ENCODE data around the gene VPS13D. TPM values are rescaled to one million over a fixed set of nuclear protein-coding genes. Genes with fewer than 3 reads are reported as not detected.

Gene VPS13D
- total RNA-seq, 1 experiment from 2014 or later, result 30.7 TPM

- H3K9ac ChIP-seq (ENCODE audit: low read length), result no peak overlapping the region
- peaks cover 5% of the 10 kb centered on the region for H3K4me1 ChIP-seq (ENCODE audit: insufficient read depth, low read length)
- no peak overlapping the region for H3K27ac ChIP-seq (ENCODE audit: low read length)
- no peaks in the 10 kb centered on the region for H3K79me2 ChIP-seq (ENCODE audit: low read length)
- ATAC-seq (no peak), DNase-seq (no peak)
- no peak overlapping the region for H3K4me2 ChIP-seq (ENCODE audit: low read length)
- intact Hi-C loops (cut with micrococcal nuclease), result no loop called here
- H3K9me3 ChIP-seq (ENCODE audit: low read length), result no peaks in the 10 kb centered on the region
- TF ChIP-seq CTCF (conservative IDR thresholded peaks at IDR 0.05; ENCODE audit: low read depth, low read length) (no peak), EZH2 (IDR thresholded peaks at IDR 0.05; ENCODE audit: low read length, unreplicated experiment) (no peak), EZH2phosphoT487 (IDR thresholded peaks at IDR 0.05; ENCODE audit: borderline replicate concordance, low read length) (no peak)
- ChIA-PET CTCF (no interaction called here), POLR2A (ENCODE audit: unreplicated experiment) (no interaction called here)
- H3K9me2 ChIP-seq (replicated peaks; ENCODE audit: low read length), result no peaks in the 10 kb centered on the region
- no peak overlapping the region for H3K4me3 ChIP-seq (ENCODE audit: low read length)
- peaks cover 23% of the 10 kb centered on the region for H3K36me3 ChIP-seq (ENCODE audit: low read depth, low read length)
- no peak overlapping the region for H2AFZ ChIP-seq (ENCODE audit: low read length)
- H4K20me1 ChIP-seq (ENCODE audit: low read length), result no peaks in the 10 kb centered on the region
- no TSS peak for BruUV-seq (replicated peaks)
- H3F3A ChIP-seq (ENCODE audit: low read length, unreplicated experiment), result no peaks in the 10 kb centered on the region
- no peaks in the 10 kb centered on the region for H3K27me3 ChIP-seq (ENCODE audit: low read length)
These were observed 71.8 kb downstream of the VPS13D start for GRCh38 chr1:12301518-12302237.

GRCh38 chr1:12302798-12303447 lies 73.1 kb downstream of the VPS13D start:
- Histone ChIP-seq H3K9ac (ENCODE audit: low read length) (no peak overlapping the region), H3K9me3 (ENCODE audit: low read length) (no peaks in the 10 kb centered on the region), H3K4me2 (ENCODE audit: low read length) (no peak overlapping the region), H3K36me3 (ENCODE audit: low read depth, low read length) (peaks cover 21% of the 10 kb centered on the region), H3K27me3 (ENCODE audit: low read length) (no peaks in the 10 kb centered on the region), H3K4me1 (ENCODE audit: insufficient read depth, low read length) (no peaks in the 10 kb centered on the region), H3F3A (ENCODE audit: low read length, unreplicated experiment) (no peaks in the 10 kb centered on the region), H2AFZ (ENCODE audit: low read length) (no peak overlapping the region), H3K79me2 (ENCODE audit: low read length) (no peaks in the 10 kb centered on the region), H3K4me3 (ENCODE audit: low read length) (no peak overlapping the region), H3K9me2 (replicated peaks; ENCODE audit: low read length) (no peaks in the 10 kb centered on the region), H4K20me1 (ENCODE audit: low read length) (no peaks in the 10 kb centered on the region), H3K27ac (ENCODE audit: low read length) (no peak overlapping the region)
- no TSS peak for BruUV-seq (replicated peaks)
- TF ChIP-seq EZH2 (IDR thresholded peaks at IDR 0.05; ENCODE audit: low read length, unreplicated experiment) (no peak), CTCF (conservative IDR thresholded peaks at IDR 0.05; ENCODE audit: low read depth, low read length) (no peak), EZH2phosphoT487 (IDR thresholded peaks at IDR 0.05; ENCODE audit: borderline replicate concordance, low read length) (no peak)
- ATAC-seq, result no peak
- ChIA-PET POLR2A (ENCODE audit: unreplicated experiment) (no interaction called here), CTCF (no interaction called here)
- intact Hi-C loops (cut with micrococcal nuclease), result no loop called here
- no peak for DNase-seq

- Histone ChIP-seq H3K4me3 (ENCODE audit: low read length) (no peak overlapping the region), H3K9ac (ENCODE audit: low read length) (no peak overlapping the region), H3K9me2 (replicated peaks; ENCODE audit: low read length) (no peaks in the 10 kb centered on the region), H3F3A (ENCODE audit: low read length, unreplicated experiment) (no peaks in the 10 kb centered on the region), H3K4me1 (ENCODE audit: insufficient read depth, low read length) (no peaks in the 10 kb centered on the region), H3K79me2 (ENCODE audit: low read length) (no peaks in the 10 kb centered on the region), H3K27me3 (ENCODE audit: low read length) (no peaks in the 10 kb centered on the region), H4K20me1 (ENCODE audit: low read length) (no peaks in the 10 kb centered on the region), H3K27ac (ENCODE audit: low read length) (no peak overlapping the region), H3K9me3 (ENCODE audit: low read length) (no peaks in the 10 kb centered on the region), H2AFZ (ENCODE audit: low read length) (no peak overlapping the region), H3K4me2 (ENCODE audit: low read length) (no peak overlapping the region), H3K36me3 (ENCODE audit: low read depth, low read length) (peaks cover 19% of the 10 kb centered on the region)
- intact Hi-C loops (cut with micrococcal nuclease), result no loop called here
- DNase-seq (no peak), ATAC-seq (no peak)
- no TSS peak for BruUV-seq (replicated peaks)
- ChIA-PET POLR2A (ENCODE audit: unreplicated experiment) (no interaction called here), CTCF (interaction anchor here (0.5 to 0.7 kb wide), 3 partner anchors 13 to 329 kb away, joined by 3 to 4 read pairs (median 3); no protein-coding TSS in a partner anchor)
- TF ChIP-seq EZH2phosphoT487 (IDR thresholded peaks at IDR 0.05; ENCODE audit: borderline replicate concordance, low read length) (no peak), CTCF (conservative IDR thresholded peaks at IDR 0.05; ENCODE audit: low read depth, low read length) (no peak), EZH2 (IDR thresholded peaks at IDR 0.05; ENCODE audit: low read length, unreplicated experiment) (no peak)
These were observed 75.5 kb downstream of the VPS13D start for GRCh38 chr1:12305377-12305776.

All from PC-3 (cell line).